Endothelial cell of hepatic sinusoid (primary cell): ENCODE results near the gene SOBP.

Experiments
- in situ Hi-C: cut with HindIII; loops from 2 replicates; pipeline ENCODE4 v1.10.0; 2017; ENCODE audit warnings: low sequenced_read_pairs

SOBP gene

DNA sequence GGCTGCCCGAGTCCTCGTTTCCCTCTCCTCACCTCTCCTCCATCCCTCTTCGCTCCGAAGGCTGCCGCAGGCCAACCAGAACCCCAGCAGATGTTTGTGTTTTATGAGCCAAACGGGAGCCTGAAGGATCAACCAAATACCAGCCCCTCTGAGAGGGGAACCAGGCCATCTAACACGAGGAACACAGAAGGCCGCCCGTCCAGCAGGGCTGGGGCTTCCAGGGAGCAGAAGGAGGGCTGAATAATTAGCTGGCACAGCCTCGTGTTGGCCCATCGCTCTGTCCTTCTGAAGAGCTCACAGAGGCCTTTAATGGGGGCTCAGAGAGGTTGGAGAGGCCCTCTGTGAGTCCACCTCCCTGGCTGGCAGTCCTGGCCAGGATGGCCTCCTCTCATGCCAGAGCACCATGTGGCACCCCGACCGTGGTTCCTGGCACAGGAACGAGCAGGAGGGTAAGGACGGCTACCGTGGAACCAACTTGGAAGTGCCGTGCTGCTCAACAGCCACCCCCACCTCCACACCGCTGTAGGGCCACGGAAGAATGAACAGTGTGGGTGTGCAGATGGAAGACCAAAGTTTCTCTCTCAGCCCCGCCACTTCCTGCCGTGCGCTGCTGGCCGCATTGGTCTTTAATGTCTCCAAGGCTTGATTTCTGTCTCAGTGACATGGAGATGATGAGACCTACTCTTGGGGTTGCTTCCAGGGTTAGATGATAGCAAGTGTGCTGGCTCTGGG, 179.0 kb downstream of the SOBP start:
- in situ Hi-C loops, result no loop called here

DNA sequence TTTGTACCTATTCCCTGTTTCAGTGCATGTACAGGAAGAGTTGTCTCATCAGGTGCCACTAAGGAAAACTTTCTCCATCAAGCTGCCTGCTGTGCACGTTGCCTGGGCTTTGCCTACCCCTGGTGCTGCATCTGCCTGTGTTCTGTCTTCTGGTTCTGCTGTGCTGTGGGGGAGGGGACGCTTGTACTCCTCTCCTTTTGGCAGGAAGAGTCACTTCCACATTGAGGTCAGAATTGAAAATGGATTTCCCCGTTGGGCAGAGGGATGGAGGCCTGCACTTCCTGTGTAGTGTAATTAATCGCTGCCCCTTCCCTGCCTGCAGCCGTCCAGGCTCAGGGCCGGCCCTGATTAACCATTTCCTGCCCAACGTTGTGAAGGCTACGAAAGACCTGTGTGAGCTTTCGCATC, 180.9 kb downstream of the SOBP start:
- in situ Hi-C loops, result no loop called here

DNA sequence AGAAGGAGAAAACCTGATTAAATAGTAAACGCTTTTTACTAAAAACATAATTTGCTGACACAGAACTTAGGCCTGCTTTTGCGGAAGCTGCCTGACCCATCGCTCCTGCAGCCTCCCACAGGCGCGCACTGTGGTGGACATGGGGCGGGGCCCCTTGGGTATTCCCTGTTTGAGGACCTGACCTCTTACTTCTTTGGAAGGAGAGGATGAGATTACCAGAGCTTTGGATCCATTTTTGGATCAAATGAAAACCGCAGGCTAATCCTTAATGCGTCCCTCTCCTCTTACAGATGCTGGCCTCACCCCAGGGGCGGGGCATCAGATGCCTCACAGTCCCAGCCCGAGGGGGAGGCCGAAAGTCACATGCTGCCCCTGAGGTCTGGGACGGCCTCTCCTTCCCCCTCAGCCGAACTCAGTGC, 183.2 kb downstream of the SOBP start:
- in situ Hi-C loops, result no loop called here

DNA sequence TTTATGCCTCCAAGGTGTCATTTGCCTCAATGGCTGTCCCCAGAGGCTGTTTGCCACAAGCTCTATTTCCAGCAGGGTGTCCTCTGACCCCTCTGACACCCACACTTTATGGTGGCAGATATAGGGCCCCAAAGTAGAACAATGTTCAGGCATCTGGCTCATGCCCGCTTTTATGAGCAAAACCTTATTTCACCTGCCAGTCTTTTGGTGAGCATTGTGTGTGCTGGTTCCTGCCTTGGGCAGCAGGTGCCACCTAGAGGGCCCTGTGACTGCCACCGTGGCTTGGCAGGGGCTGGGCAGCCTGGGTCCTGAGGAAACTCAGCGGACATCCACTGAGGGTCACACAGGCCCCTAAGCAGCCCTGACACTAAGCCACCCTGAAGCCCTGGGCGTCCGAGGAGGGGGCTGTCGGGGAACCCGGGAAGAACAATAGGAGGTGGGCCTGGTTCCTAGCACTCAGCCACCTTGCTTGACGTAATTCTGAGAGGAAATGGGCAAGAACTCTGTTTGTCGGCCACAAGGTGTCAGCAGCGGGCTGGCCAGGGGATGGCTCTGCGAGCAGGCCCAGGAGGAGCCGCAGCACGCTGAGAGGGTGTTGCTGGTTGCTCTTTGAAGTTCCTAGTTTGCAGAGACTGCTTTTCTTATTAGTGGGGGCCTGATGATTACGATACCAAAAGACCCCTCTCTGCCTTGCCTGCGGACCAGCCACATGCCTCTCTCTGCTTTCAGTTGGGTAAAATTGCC, 185.2 kb downstream of the SOBP start:
- in situ Hi-C loops, result no loop called here

DNA sequence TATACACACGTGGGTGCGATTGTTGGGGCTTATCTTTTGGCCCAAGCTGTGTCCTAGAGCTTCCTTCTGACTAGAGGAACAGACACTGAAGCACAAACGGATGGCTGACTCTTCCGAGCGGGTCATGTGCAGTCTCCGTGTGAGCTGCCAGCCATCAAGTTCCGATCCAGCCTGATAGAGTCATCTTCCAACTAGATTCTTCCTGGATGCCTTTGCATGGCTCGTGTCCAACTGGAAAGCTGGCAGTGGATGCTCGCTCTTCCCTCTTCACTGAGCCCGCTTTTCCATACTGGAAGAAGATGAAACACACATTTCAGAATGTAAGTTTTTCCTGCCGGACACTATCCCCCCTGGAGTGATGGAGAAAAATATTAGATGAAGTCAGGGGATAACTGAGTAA, 186.1 kb downstream of the SOBP start:
- in situ Hi-C loops, result no loop called here

DNA sequence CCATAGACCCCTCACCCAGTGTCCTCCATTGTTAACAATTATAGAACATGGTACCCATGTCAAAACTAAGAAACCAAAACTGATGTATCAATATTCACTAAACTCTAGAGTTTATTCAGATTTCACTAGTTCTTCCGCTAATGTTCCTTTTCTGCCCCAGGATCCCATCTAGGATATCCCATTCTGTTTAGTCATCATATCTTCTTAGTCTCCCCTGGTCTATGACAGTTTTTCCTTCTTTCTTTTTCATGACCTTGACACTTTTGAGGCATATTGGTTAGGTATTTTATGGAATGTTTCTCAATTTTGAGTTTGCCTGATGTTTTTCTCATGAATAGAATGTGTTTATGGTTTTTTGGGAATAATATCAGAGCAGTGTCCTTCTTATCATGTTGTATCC, 187.5 kb downstream of the SOBP start:
- in situ Hi-C loops, result no loop called here

DNA sequence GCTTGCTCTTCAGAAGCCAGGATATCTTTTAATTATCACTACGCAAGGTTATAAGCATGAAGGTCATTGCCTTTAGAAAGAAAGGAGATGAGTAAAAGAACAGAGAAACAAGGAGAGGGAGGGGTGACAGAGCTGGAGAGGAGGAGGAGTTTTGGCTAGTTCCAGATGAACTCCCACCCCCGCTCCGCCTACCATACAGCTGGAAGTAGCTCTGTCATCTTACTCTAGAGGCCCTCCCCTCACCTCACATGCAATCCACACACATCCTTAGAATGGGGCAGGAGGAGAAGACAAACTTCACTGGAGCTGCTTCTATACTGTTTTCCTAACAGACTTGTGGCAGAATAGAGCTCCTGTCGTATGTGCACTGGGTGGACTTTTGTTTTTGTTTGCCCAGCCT, 189.5 kb downstream of the SOBP start:
- in situ Hi-C loops, result no loop called here

DNA sequence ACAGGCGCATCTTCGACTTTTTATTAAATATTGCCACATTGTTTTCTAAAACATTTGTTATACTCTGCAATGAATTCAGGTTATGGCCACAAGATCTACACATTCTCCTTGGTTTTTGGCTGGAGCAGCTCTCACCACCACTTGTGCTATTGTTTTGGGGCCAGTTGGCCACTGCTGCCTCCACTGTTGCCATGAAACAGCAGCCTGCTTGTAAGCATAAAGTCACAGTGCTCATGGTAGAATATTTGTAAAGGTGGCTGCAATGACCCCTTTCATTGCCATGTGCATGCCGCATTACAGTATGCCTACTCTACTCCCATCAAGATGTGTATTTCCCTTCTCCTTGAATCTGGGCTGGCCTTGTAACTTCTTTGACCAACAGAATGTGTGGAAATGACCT, 192.8 kb downstream of the SOBP start:
- in situ Hi-C loops, result no loop called here

DNA sequence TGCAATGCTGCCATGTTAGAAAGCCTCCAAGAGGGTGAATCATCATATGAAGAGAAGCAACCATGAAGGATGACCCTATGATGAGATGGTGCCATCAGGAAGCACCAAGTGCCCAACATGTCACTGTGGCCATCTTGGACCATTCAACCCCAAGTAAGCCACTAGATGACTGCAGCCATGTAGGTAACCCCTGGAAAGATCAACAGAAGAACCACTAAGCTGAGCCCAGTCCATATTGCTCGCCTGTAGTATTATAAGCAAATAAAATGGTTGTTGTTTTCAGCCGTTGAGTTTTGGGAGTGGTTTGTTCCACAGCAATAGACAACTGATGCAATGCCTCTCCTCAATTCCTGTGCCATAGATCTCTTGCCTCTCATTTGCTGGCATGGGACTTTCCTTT, 193.3 kb downstream of the SOBP start:
- in situ Hi-C loops, result no loop called here

DNA sequence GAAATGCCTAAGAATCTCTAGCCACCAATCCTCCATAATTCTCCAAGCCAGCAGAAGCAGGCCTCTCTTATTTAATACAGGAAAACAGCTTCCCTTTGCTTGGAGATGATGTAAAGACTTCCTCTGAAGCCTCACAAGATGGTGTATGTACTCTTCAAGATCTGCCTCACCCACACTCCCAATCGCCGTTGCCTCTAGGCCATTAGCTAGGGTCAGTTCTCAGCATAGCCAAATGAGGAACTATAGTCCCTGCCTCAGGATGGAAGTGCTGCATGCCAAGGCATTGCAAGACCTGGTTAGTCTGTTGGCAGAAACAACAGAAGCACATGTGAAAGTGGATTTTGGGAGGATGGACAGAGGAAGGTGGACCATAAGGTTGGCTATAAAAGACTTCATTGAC, 195.1 kb downstream of the SOBP start:
- in situ Hi-C loops, result no loop called here

DNA sequence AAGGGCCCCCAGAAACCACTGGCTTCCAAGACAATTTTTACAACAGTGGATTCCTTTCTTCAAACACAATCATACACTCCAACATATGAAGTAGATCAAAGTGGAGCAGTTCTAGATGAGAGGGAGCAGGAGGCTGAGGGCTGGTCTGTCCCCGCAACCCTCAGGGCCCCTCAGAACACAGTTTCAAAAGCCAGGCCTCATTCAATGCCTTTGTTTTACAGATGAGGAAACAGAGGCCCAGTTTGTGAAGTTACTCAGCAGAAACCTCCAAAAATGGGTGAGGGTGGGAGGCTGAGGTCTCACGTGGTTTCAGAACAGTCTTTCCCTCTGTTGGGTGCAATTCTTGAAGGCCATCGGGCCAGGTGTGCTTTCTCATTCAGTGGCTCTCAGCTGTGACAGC, 199.3 kb downstream of the SOBP start:
- in situ Hi-C loops, result no loop called here

DNA sequence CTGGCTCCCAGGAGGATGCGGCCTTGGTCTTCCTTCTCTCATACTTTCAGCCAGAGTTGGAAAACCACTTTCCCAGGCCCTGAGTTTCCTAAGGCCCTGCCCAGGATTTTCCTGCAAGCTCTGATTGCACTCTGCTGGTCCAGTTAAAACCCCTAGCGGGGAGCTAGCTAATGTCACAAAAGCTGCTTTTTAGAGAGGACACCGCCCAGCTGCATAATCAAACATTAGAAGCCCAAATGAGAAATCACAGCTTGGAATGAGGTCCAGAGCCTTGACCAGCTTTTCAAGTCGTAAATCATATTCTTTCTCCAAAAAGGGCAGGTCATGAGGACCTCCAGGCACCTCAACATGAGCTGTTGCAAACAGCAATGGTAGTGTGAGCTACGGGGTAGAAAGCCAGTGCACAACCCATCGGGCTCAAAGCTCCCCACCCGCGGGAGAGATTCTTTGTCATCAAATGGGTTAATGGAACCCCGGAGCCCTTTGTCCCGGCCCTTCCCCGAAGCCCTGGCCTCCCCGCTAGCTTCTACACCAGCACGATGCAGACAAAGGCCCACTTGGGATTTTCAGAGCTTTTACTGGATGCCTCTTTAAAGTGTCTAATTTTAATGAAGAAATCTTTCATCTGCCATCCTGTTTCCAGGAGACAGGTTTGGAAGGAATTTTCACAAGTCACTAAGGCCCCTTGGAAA, 200.2 kb downstream of the SOBP start:
- in situ Hi-C loops, result no loop called here

DNA sequence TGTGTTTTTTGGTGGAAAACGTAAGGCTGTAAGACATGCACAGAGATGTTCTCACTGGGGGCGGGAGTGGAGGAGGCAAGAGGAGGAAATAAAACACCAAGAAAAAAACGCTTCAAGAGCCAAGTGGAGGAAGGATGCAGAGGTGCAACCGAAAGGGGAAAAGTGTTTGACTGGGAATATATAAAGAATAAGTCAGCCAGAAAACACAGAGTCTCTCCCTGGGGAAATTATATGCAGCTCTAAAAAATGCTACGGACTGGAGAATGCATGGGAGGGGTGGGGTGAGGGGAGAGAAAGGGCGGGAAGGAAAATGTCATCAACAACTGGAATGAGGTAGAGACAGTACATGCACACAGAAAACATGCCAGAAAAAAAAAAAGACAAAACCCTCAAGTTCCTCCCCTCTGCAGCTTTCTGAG, 200.7 kb downstream of the SOBP start:
- in situ Hi-C loops, result no loop called here

DNA sequence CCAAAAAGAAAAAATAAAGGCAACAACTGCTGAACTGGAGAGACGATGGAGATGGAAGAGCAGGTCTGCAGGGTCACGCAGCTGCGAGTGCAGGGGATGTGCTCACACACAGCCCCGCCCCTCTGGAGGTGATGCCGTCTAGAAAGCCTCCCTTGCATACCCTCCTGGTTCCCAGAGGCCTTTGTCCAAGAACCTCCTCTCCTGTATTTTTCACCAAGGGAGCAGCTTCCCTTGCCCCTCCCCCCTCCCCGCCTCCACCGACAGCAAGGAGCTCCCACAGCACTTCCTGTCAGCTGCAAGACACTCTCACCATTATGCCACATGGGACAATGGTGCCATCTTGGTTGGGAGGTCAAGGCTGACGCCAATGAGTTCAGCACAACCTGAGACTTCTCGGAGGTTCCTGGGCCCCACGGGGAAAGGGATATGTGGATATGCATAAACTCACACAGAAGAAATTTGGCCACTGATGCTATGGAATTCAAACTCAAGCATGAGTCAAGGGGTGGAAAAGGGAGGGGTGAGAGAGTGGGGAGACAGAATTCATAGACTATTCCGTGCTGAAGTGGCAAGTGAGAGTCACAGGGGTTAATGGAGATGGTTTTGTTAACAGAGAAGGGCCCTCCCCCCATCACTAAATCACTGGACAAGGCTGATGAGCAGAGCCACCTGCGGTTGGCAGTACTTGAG, 201.3 kb downstream of the SOBP start:
- in situ Hi-C loops, result no loop called here

DNA sequence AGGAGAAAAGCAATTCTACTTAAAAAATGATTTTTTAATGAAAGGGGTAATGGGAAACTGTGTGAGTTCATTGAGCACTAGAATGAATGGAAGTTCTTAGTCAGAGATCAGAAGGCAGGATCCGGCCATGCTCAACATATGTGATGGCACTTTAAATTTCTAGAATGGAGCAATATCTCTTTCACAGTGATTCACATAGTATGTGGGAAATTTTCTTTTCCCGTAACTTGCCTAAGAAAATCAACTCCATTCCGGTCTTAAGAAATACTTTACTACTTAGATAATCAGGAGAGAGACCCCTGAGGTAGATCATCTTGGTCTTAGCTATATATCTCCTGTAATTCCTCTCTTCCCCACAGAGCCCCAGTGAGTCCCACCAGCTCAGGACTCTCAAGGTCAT, 202.4 kb downstream of the SOBP start:
- in situ Hi-C loops, result no loop called here

DNA sequence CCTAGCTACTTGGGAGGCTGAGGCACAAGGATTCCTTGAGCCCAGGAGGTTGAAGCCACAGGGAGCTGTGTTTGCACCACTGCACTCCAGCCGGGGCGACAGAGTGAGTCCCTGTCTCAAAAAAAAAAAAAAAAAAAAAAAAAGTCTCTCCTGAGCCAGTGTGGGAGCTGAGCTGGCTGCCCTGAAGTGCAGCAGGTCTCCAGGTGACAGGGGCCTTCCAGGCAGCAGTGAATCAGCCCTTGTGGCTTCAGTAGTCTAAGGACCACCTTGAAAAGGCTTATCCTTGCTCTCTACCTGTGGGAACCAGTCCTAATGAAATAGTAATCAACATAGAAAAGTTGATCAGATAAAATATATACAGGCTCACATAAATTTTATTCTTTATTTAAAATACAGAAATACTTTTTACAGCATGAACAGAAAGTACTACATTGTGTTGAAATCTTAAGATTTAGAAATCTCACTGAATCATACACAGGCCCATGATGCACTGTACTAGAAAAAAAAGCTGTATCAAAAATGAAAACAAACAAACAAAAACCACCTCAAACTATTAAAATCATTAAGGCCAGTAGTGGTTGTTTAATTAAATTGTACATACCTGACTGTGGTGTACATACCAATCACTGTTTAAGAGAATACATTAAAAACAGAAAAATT, 205.3 kb downstream of the SOBP start:
- in situ Hi-C loops, result no loop called here

DNA sequence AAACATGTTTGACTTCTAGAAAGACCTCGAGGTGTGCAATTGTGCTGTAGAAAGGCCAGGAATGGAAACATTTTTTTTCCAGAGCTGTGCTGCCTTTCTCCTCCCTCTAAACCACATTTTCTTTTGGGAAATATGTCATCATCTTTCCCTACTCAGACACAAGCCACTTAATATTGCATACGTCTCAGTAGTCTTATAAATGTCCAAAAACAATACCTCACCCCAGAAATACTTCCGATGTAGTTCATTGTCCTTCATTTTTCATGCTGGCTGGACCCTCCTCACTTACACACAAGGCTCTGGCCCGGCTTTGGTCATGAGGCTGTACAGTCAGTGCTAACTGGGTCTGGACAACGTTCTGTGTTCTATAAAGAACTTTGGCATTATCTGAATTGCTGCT, 207.8 kb downstream of the SOBP start:
- in situ Hi-C loops, result no loop called here

DNA sequence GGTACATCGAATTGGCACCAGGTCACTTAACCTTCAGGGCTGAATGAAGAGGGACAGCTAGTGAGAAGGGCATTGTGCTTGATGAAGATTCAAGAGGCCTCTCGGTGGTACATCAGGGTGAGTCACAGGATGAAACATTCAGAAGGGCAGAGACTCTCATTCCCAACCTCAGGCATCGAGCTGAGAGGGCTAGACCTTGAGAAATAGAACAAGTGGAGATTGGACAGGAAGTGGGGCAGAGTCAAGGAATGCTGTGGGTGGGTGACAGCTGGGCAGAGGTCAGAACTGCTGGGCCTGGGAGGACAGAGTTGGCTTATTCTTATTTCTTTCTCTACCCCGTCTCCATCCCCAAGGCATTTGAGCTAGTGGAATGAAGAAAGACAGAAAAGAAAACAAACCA, 208.2 kb downstream of the SOBP start:
- in situ Hi-C loops, result no loop called here

DNA sequence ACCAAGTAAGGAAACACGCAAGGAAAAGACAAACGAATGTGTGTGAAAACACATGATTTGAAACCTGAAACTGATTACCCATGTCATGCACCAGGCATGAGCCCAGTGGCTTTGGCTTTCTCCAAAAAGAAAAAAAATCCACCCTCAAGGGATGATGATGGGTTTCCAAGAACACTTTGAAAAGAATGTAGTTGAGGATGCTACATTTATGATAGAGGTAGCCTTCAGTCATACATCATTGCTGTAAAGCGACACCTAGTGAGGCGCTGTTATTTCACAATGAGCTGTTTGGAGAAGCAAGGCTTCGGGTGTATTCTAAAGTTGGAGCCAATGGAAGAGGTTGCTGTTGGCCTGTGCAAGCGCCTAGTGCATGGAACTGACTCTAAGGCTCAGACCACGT, 209.3 kb downstream of the SOBP start:
- in situ Hi-C loops, result no loop called here

DNA sequence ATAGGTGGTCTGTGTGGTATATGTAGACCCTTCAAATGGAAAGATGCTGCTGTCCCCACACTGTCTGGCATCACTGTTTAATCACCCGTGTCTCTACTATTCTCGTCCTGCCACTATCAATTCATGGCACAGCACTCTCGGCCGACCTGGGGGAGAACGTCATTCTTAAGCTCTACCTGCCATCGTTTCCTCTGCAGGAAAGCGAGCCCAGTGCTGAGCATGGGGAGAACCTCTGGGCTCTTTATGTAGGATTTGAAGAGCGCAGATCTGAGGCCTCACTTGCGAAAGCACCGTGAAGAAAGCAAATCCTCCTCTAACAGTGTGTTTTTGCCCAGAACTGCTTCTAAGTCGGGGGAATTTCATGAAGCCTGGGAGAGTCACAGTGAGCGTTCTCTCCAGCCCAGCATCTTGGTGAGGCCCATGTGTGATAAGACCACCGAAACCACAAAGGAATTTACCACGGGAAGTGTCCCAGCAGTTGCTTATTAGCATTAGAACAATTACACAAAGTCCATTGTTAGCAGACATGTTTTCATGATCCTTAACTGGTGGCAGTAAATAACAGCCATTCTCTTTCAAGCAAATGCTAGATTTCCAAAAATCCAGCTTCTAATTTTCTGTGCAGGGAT, 209.9 kb downstream of the SOBP start:
- in situ Hi-C loops, result no loop called here
